ENCODE results near the gene VNN1. TPM values are rescaled to one million over a fixed set of nuclear protein-coding genes. Genes with fewer than 3 reads are reported as not detected.

Gene VNN1
- total RNA-seq, 1 experiment from 2014 or later: not detected

DNA sequence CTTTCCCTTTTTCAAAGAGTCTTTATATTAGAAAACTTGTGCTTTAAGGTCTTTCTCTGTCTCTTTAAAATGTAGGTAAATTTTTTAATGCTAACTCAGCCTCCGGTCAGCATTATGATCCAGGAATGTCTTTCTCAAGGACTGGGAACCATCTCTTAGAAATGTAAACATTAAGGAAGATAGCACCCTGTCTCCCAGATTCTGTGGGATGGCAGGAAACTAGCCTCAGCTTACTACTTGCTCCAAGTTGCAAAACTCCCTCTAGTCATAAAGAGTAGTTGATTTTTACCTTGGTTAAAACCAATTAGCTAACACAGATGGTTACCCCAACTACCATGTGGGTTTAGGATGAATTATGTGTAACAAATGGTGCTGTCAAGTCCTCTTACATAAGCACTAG lies 50.2 kb downstream of the VNN1 start (continued):
- TF ChIP-seq REST (IDR thresholded peaks at IDR 0.05; ENCODE audit: low read depth) (no peak), CBX3 (IDR thresholded peaks at IDR 0.05; ENCODE audit: low read depth) (no peak), ZFX (IDR thresholded peaks at IDR 0.05) (no peak), TCF7L2 (IDR thresholded peaks at IDR 0.05; ENCODE audit: borderline replicate concordance, extremely low read depth, insufficient read depth, insufficient read length) (no peak), JUND (IDR thresholded peaks at IDR 0.05) (no peak), SRF (IDR thresholded peaks at IDR 0.05; ENCODE audit: low read depth) (no peak), MAX (IDR thresholded peaks at IDR 0.05) (no peak), FOSL1 (IDR thresholded peaks at IDR 0.05; ENCODE audit: low read depth) (no peak), YY1 (IDR thresholded peaks at IDR 0.05; ENCODE audit: extremely low read depth, insufficient replicate concordance, low read depth, low read length) (no peak)
- TF ChIP-seq, protein P1, sequence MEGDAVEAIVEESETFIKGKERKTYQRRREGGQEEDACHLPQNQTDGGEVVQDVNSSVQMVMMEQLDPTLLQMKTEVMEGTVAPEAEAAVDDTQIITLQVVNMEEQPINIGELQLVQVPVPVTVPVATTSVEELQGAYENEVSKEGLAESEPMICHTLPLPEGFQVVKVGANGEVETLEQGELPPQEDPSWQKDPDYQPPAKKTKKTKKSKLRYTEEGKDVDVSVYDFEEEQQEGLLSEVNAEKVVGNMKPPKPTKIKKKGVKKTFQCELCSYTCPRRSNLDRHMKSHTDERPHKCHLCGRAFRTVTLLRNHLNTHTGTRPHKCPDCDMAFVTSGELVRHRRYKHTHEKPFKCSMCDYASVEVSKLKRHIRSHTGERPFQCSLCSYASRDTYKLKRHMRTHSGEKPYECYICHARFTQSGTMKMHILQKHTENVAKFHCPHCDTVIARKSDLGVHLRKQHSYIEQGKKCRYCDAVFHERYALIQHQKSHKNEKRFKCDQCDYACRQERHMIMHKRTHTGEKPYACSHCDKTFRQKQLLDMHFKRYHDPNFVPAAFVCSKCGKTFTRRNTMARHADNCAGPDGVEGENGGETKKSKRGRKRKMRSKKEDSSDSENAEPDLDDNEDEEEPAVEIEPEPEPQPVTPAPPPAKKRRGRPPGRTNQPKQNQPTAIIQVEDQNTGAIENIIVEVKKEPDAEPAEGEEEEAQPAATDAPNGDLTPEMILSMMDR (IDR thresholded peaks at IDR 0.05 in 2 of 3, conservative IDR thresholded peaks at IDR 0.05 in 1 of 3; ENCODE audit: borderline replicate concordance in 1 of 3, insufficient read depth in 1 of 3, low read depth in 2 of 3, low read length in 2 of 3): no peak

All from HCT116 (cell line).